Measurements from ENCODE around the gene UBA7.
"Not testable (repeated sequence)": the region's sequence is repeated elsewhere in the genome, so short reads cannot be mapped to it uniquely, and the experiment has no call there.

The UBA7 gene

DNA sequence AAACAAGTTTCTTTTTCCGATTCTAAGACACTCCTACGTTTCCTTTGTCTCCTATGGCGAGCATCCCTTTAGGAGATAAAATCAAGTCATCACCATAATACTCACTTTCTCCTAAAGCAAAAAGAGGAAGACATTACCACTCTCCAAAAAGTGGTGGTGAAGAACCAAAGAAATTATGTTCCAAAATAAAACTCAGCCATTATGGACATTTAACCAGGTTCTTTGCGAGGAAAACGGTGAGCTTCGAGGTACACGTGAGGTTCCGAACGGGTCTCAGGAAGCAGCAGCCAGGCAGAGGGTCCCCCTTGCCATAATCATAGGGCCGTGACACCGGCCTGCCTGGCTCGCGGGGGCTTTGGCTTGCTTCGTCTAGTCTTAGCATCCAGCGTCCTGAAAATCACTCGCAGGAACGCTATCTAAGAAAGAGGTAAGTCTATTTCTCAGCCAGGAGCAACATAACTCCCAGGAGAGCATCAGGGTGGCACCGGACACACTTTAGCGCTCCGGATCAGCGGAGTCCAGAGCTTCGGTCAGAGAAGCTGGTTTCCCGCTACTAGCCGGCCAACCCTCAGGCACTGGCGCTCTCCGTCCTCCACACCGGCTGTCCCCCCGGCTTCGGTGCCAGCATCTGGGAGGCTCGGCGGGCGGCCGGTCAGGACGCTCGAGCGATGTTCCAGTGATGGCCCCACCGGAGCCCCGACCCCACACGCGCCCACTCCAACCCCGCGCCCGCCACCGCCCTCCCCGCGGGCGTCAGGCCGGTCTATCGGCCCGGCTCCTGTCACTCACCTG is 28.0 kb downstream of the UBA7 start:
- no peak for DNase-seq (ENCODE audit: low read depth)

- not testable (repeated sequence) for DNase-seq (ENCODE audit: low read depth)
Measured at GRCh38 chr3:49782277-49782676, 31.5 kb downstream of the UBA7 start.

DNA sequence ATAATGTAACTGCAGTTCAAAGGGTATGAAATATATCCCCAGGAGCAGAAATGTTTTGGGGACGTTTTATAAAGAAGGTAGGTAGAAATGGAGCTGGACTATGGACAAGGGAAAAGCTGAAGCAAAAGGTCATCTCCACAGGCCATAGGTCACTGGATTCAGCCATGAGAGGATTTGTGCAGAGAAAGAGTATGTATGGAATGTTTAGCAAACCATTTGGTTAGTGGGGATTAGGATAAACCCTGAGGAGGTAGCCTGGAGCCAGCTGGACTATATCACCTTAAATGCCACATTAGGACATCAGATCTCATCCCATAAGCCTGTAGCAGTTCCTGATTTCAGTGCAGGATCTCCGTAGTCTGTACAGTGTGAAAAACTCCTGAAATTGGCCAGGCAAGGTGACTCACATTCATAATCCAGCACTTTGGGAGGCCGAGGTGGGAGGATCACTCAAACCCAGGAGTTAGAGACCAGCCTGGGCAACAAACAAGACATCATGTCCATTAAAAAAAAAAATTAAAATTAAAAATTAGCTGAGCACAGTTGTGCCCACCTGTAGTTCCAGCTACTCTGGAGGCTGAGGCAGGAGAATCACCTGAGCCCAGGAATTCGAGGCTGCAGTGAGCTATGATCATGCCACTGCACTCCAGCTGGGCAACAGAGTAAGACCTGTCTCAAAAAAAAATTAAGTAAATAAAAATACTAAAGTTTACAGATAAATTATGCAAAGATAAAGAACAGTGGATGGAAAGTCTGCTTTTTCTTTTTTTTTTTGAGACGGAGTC is 32.1 kb downstream of the UBA7 start:
- DNase-seq (ENCODE audit: low read depth) = no peak

- DNase-seq (ENCODE audit: low read depth) = not testable (repeated sequence)
Measured at GRCh38 chr3:49780975-49781365, 32.8 kb downstream of the UBA7 start.

- no peak for DNase-seq (ENCODE audit: low read depth)
Measured at GRCh38 chr3:49780080-49780974, 33.4 kb downstream of the UBA7 start.

GRCh38 chr3:49779358-49780079 is 34.2 kb downstream of the UBA7 start:
- DNase-seq (ENCODE audit: low read depth) = no peak

- not testable (repeated sequence) for DNase-seq (ENCODE audit: low read depth)
Measured at GRCh38 chr3:49776101-49776500, 37.7 kb downstream of the UBA7 start.

DNA sequence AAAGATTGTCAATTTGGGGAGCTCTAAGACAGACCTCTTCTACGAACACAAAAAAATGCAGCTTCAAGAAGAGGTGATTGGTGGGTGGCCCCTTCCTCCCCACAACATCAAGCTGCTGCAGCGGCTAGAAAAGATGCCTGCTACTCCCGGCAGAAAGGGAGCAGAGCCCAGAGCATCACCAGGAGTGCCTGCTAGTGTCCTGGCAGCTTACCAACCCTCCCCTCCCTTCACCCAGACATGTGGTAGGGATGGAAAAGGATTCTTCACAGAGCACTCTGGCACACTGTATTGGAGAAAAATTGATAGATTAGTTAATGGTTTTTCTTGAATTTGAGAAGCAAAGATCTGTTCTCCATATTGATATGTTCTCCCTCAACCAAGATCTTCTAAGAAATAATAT is 38.2 kb downstream of the UBA7 start:
- DNase-seq (ENCODE audit: low read depth) = no peak

DNA sequence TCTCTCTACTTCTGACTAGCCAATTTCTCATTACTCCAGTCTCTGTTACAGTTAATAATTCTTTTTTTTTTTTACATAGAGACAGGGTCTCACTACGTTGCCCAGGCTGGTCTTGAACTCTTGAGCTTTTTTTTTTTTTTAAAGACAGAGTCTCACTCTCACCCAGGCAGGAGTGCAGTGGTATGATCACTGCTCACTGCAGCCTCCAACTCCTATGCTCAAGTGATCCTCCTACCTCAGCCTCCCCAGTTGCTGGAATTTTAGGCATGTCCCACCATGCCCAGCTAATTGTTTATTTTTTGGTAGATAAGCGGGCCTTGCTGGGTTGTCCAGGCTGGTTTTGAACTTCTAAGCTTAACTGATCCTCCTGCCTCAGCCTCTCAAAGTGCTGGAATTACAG is 41.0 kb downstream of the UBA7 start:
- DNase-seq (ENCODE audit: low read depth) = no peak

DNA sequence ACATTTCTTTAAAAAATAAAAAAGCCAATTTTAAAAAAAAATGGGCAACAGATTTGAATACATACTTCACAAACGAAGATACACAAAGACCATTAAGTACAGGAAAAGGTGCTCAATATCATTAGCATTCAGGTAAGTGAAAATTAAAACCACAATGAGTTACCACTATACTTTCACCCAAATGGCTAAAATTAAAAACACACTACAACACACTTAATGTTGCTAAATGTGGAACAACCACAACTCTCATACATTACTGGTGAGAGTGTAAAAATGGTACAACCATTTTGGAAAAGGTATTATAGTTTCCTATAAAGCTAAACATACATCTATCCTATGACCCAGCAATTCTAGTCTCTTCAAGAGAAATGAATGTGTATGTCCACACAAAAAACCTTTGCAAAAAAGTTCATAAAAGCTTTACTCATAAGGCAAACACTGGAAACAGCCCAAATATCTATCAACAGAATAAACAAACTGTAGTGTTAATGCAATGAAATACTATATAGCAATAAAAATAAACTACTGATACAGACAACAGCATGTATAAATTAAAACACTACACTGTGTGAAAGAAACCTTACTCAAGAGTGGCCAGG is 42.3 kb downstream of the UBA7 start:
- DNase-seq (ENCODE audit: low read depth) = no peak

- no peak for DNase-seq (ENCODE audit: low read depth)
Measured at GRCh38 chr3:49769926-49770325, 43.8 kb downstream of the UBA7 start.

GRCh38 chr3:49769286-49769915 is 44.4 kb downstream of the UBA7 start:
- DNase-seq (ENCODE audit: low read depth) = no peak

DNA sequence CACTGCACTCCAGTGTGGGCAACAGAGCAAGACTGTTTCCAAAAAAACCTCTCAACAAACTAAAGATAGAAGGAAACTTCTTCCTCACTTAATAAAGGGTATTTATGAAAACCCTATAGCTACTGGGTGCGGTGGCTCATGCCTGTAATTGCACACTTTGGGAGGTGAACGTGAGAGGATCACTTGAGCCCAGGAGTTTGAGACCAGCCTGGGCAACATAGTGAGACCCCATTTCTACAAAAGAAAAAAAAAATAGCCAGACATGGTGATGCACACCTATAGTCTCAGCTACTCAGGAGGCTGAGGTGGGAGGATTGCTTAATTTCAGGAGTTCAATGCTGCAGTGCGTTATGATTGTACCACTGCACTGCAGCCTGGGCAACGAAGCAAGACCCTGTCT is 49.8 kb downstream of the UBA7 start:
- DNase-seq (ENCODE audit: low read depth) = no peak

GRCh38 chr3:49761661-49762060 is 52.1 kb downstream of the UBA7 start:
- DNase-seq (ENCODE audit: low read depth) = no peak

- no peak for DNase-seq (ENCODE audit: low read depth)
Measured at GRCh38 chr3:49759226-49759625, 54.5 kb downstream of the UBA7 start.

DNA sequence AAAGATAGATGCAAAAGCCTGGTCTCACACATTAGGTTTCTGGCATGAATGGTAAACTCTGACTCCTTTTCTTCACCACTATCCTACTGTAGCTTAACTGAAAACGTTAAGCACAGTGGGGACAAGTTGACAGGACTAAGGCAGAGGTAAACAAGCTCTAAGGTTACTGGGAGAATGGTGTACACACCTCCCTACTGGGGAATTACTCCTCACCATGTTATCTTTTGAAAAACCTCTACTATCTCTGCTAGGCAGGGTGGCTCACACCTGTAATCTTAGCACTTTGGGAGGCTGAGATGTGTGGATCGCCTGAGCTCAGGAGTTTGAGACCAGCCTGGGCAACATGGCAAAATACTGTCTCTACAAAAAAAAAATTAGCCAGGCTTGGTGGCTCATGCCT is 56.6 kb downstream of the UBA7 start:
- DNase-seq (ENCODE audit: low read depth) = no peak

GRCh38 chr3:49756036-49756435 is 57.7 kb downstream of the UBA7 start:
- DNase-seq (ENCODE audit: low read depth) = no peak

All from activated gamma-delta T cell treated with anti-CD3 and anti-CD28 coated beads, Interleukin-2, amount 50 U/mL, for 16 hours (primary cell).